Measurements from ENCODE around the gene REPIN1.

Gene REPIN1

GRCh38 chr7:150355666-150356059 lies 13.0 kb upstream of the REPIN1 start:
- H3K36me3 ChIP-seq (ENCODE audit: control insufficient read depth, insufficient read depth, low read length, severe bottlenecking): no peaks in the 10 kb centered on the region
- H3K4me1 ChIP-seq (ENCODE audit: control insufficient read depth, insufficient read depth, low read length): peaks cover 20% of the 10 kb centered on the region
- H3K9me3 ChIP-seq (ENCODE audit: control insufficient read depth, low read length): no peaks in the 10 kb centered on the region
- H3K4me3 ChIP-seq (ENCODE audit: low read length): no peak overlapping the region
- no peaks in the 10 kb centered on the region for H3K27me3 ChIP-seq (replicated peaks; ENCODE audit: control insufficient read depth, insufficient read depth, low read length)
- H3K9ac ChIP-seq (ENCODE audit: low read length): no peak overlapping the region
- DNase-seq (ENCODE audit: low read depth): no peak

GRCh38 chr7:150356265-150356897 lies 12.2 kb upstream of the REPIN1 start:
- no peak overlapping the region for H3K4me3 ChIP-seq (ENCODE audit: low read length)
- peak; percentile 79 for DNase-seq (ENCODE audit: low read depth)
- no peaks in the 10 kb centered on the region for H3K36me3 ChIP-seq (ENCODE audit: control insufficient read depth, insufficient read depth, low read length, severe bottlenecking)
- H3K27me3 ChIP-seq (replicated peaks; ENCODE audit: control insufficient read depth, insufficient read depth, low read length): no peaks in the 10 kb centered on the region
- peaks cover 19% of the 10 kb centered on the region for H3K4me1 ChIP-seq (ENCODE audit: control insufficient read depth, insufficient read depth, low read length)
- no peaks in the 10 kb centered on the region for H3K9me3 ChIP-seq (ENCODE audit: control insufficient read depth, low read length)
- H3K9ac ChIP-seq (ENCODE audit: low read length): no peak overlapping the region

GRCh38 chr7:150357270-150357669 lies 11.4 kb upstream of the REPIN1 start:
- no peak for DNase-seq (ENCODE audit: low read depth)
- no peaks in the 10 kb centered on the region for H3K36me3 ChIP-seq (ENCODE audit: control insufficient read depth, insufficient read depth, low read length, severe bottlenecking)
- H3K27me3 ChIP-seq (replicated peaks; ENCODE audit: control insufficient read depth, insufficient read depth, low read length): no peaks in the 10 kb centered on the region

GRCh38 chr7:150357771-150358427 lies 10.7 kb upstream of the REPIN1 start:
- no peaks in the 10 kb centered on the region for H3K9me3 ChIP-seq (ENCODE audit: control insufficient read depth, low read length)
- H3K9ac ChIP-seq (ENCODE audit: low read length): no peak overlapping the region
- H3K36me3 ChIP-seq (ENCODE audit: control insufficient read depth, insufficient read depth, low read length, severe bottlenecking): no peaks in the 10 kb centered on the region
- DNase-seq (ENCODE audit: low read depth): no peak
- H3K27me3 ChIP-seq (replicated peaks; ENCODE audit: control insufficient read depth, insufficient read depth, low read length): no peaks in the 10 kb centered on the region
- H3K4me1 ChIP-seq (ENCODE audit: control insufficient read depth, insufficient read depth, low read length): peaks cover 10% of the 10 kb centered on the region
- H3K4me3 ChIP-seq (ENCODE audit: low read length): no peak overlapping the region

More at GRCh38 chr7:150357270-150357669, 11.4 kb upstream of the REPIN1 start:
- Histone ChIP-seq H3K4me3 (ENCODE audit: low read length) (no peak overlapping the region), H3K9ac (ENCODE audit: low read length) (no peak overlapping the region), H3K4me1 (ENCODE audit: control insufficient read depth, insufficient read depth, low read length) (peaks cover 10% of the 10 kb centered on the region), H3K9me3 (ENCODE audit: control insufficient read depth, low read length) (no peaks in the 10 kb centered on the region)

- Histone ChIP-seq H3K4me3 (ENCODE audit: low read length) (no peak overlapping the region), H3K4me1 (ENCODE audit: control insufficient read depth, insufficient read depth, low read length) (peaks cover 10% of the 10 kb centered on the region), H3K36me3 (ENCODE audit: control insufficient read depth, insufficient read depth, low read length, severe bottlenecking) (no peaks in the 10 kb centered on the region), H3K9me3 (ENCODE audit: control insufficient read depth, low read length) (no peaks in the 10 kb centered on the region), H3K27me3 (replicated peaks; ENCODE audit: control insufficient read depth, insufficient read depth, low read length) (no peaks in the 10 kb centered on the region), H3K9ac (ENCODE audit: low read length) (no peak overlapping the region)
- no peak for DNase-seq (ENCODE audit: low read depth)
Measured at GRCh38 chr7:150358433-150358832, 10.2 kb upstream of the REPIN1 start.

GRCh38 chr7:150358988-150359621 lies 9.5 kb upstream of the REPIN1 start:
- no peak for DNase-seq (ENCODE audit: low read depth)
- Histone ChIP-seq H3K27me3 (replicated peaks; ENCODE audit: control insufficient read depth, insufficient read depth, low read length) (no peaks in the 10 kb centered on the region), H3K4me3 (ENCODE audit: low read length) (no peak overlapping the region), H3K4me1 (ENCODE audit: control insufficient read depth, insufficient read depth, low read length) (peaks cover 10% of the 10 kb centered on the region), H3K36me3 (ENCODE audit: control insufficient read depth, insufficient read depth, low read length, severe bottlenecking) (no peaks in the 10 kb centered on the region), H3K9ac (ENCODE audit: low read length) (no peak overlapping the region), H3K9me3 (ENCODE audit: control insufficient read depth, low read length) (no peaks in the 10 kb centered on the region)

- Histone ChIP-seq H3K9ac (ENCODE audit: low read length) (no peak overlapping the region), H3K27me3 (replicated peaks; ENCODE audit: control insufficient read depth, insufficient read depth, low read length) (no peaks in the 10 kb centered on the region), H3K4me3 (ENCODE audit: low read length) (no peak overlapping the region), H3K4me1 (ENCODE audit: control insufficient read depth, insufficient read depth, low read length) (peaks cover 10% of the 10 kb centered on the region), H3K9me3 (ENCODE audit: control insufficient read depth, low read length) (no peaks in the 10 kb centered on the region), H3K36me3 (ENCODE audit: control insufficient read depth, insufficient read depth, low read length, severe bottlenecking) (no peaks in the 10 kb centered on the region)
- no peak for DNase-seq (ENCODE audit: low read depth)
Measured at GRCh38 chr7:150359622-150360362, 8.8 kb upstream of the REPIN1 start.

- H3K27me3 ChIP-seq (replicated peaks; ENCODE audit: control insufficient read depth, insufficient read depth, low read length): no peaks in the 10 kb centered on the region
- DNase-seq (ENCODE audit: low read depth): no peak
- no peak overlapping the region for H3K4me3 ChIP-seq (ENCODE audit: low read length)
- peaks cover 10% of the 10 kb centered on the region for H3K4me1 ChIP-seq (ENCODE audit: control insufficient read depth, insufficient read depth, low read length)
- H3K9ac ChIP-seq (ENCODE audit: low read length): no peak overlapping the region
- H3K36me3 ChIP-seq (ENCODE audit: control insufficient read depth, insufficient read depth, low read length, severe bottlenecking): no peaks in the 10 kb centered on the region
- H3K9me3 ChIP-seq (ENCODE audit: control insufficient read depth, low read length): no peaks in the 10 kb centered on the region
Measured at GRCh38 chr7:150360363-150361058, 8.1 kb upstream of the REPIN1 start.

- DNase-seq (ENCODE audit: low read depth): no peak
- H3K9me3 ChIP-seq (ENCODE audit: control insufficient read depth, low read length): no peaks in the 10 kb centered on the region
- no peak overlapping the region for H3K9ac ChIP-seq (ENCODE audit: low read length)
- no peaks in the 10 kb centered on the region for H3K36me3 ChIP-seq (ENCODE audit: control insufficient read depth, insufficient read depth, low read length, severe bottlenecking)
- no peaks in the 10 kb centered on the region for H3K27me3 ChIP-seq (replicated peaks; ENCODE audit: control insufficient read depth, insufficient read depth, low read length)
- no peak overlapping the region for H3K4me3 ChIP-seq (ENCODE audit: low read length)
- H3K4me1 ChIP-seq (ENCODE audit: control insufficient read depth, insufficient read depth, low read length): peaks cover 10% of the 10 kb centered on the region
Measured at GRCh38 chr7:150361402-150361801, 7.2 kb upstream of the REPIN1 start.

GRCh38 chr7:150361807-150362621 lies 6.6 kb upstream of the REPIN1 start:
- no peaks in the 10 kb centered on the region for H3K27me3 ChIP-seq (replicated peaks; ENCODE audit: control insufficient read depth, insufficient read depth, low read length)
- no peaks in the 10 kb centered on the region for H3K9me3 ChIP-seq (ENCODE audit: control insufficient read depth, low read length)
- H3K9ac ChIP-seq (ENCODE audit: low read length): no peak overlapping the region
- H3K36me3 ChIP-seq (ENCODE audit: control insufficient read depth, insufficient read depth, low read length, severe bottlenecking): no peaks in the 10 kb centered on the region
- DNase-seq (ENCODE audit: low read depth): no peak
- H3K4me3 ChIP-seq (ENCODE audit: low read length): no peak overlapping the region
- H3K4me1 ChIP-seq (ENCODE audit: control insufficient read depth, insufficient read depth, low read length): peaks cover 10% of the 10 kb centered on the region
